ENCODE measurements around the gene RPRD2.
"Not testable (repeated sequence)": the region's sequence is repeated elsewhere in the genome, so short reads cannot be mapped to it uniquely, and the experiment has no call there.

The RPRD2 gene

GRCh38 chr1:150387200-150387599 is 23.3 kb downstream of the RPRD2 start:
- no peaks in the 10 kb centered on the region for H3K36me3 ChIP-seq (ENCODE audit: control insufficient read depth in 2 of 2, insufficient read depth in 2 of 2, low read length in 2 of 2)
- no peaks in the 10 kb centered on the region for H3K27me3 ChIP-seq (ENCODE audit: control insufficient read depth in 2 of 2, insufficient read depth in 2 of 2, low read length in 2 of 2)
- no peak overlapping the region for H3K9ac ChIP-seq (ENCODE audit: low read depth in 1 of 2, low read length in 2 of 2)
- no peak overlapping the region for H3K4me3 ChIP-seq (ENCODE audit: low read length in 2 of 2)
- no peak overlapping the region for H3K27ac ChIP-seq (ENCODE audit: low read depth in 2 of 2, low read length in 2 of 2)
- H3K9me3 ChIP-seq (ENCODE audit: control insufficient read depth in 2 of 2, low read length in 2 of 2): no peaks in the 10 kb centered on the region
- H3K4me1 ChIP-seq (ENCODE audit: control insufficient read depth in 2 of 2, insufficient read depth in 2 of 2, low read length in 2 of 2): peaks cover 0 to 5% of the 10 kb centered on the region in 2 donors

- Histone ChIP-seq H3K4me3 (ENCODE audit: low read length in 2 of 2) (no peak overlapping the region), H3K36me3 (ENCODE audit: control insufficient read depth in 2 of 2, insufficient read depth in 2 of 2, low read length in 2 of 2) (no peaks in the 10 kb centered on the region), H3K27me3 (ENCODE audit: control insufficient read depth in 2 of 2, insufficient read depth in 2 of 2, low read length in 2 of 2) (no peaks in the 10 kb centered on the region), H3K9me3 (ENCODE audit: control insufficient read depth in 2 of 2, low read length in 2 of 2) (no peaks in the 10 kb centered on the region), H3K4me1 (ENCODE audit: control insufficient read depth in 2 of 2, insufficient read depth in 2 of 2, low read length in 2 of 2) (peaks cover 0 to 5% of the 10 kb centered on the region in 2 donors), H3K27ac (ENCODE audit: low read depth in 2 of 2, low read length in 2 of 2) (no peak overlapping the region), H3K9ac (ENCODE audit: low read depth in 1 of 2, low read length in 2 of 2) (no peak overlapping the region)
Measured at GRCh38 chr1:150388241-150388640, 24.3 kb downstream of the RPRD2 start.

- Histone ChIP-seq H3K36me3 (ENCODE audit: control insufficient read depth in 2 of 2, insufficient read depth in 2 of 2, low read length in 2 of 2) (no peaks in the 10 kb centered on the region), H3K9ac (ENCODE audit: low read depth in 1 of 2, low read length in 2 of 2) (no peak overlapping the region), H3K27me3 (ENCODE audit: control insufficient read depth in 2 of 2, insufficient read depth in 2 of 2, low read length in 2 of 2) (no peaks in the 10 kb centered on the region), H3K4me3 (ENCODE audit: low read length in 2 of 2) (no peak overlapping the region), H3K27ac (ENCODE audit: low read depth in 2 of 2, low read length in 2 of 2) (no peak overlapping the region), H3K4me1 (ENCODE audit: control insufficient read depth in 2 of 2, insufficient read depth in 2 of 2, low read length in 2 of 2) (peaks cover 0 to 5% of the 10 kb centered on the region in 2 donors), H3K9me3 (ENCODE audit: control insufficient read depth in 2 of 2, low read length in 2 of 2) (no peaks in the 10 kb centered on the region)
Measured at GRCh38 chr1:150389650-150390049, 25.7 kb downstream of the RPRD2 start.

- Histone ChIP-seq H3K9ac (ENCODE audit: low read depth in 1 of 2, low read length in 2 of 2) (no peak overlapping the region), H3K4me3 (ENCODE audit: low read length in 2 of 2) (no peak overlapping the region), H3K9me3 (ENCODE audit: control insufficient read depth in 2 of 2, low read length in 2 of 2) (no peaks in the 10 kb centered on the region), H3K27ac (ENCODE audit: low read depth in 2 of 2, low read length in 2 of 2) (no peak overlapping the region), H3K4me1 (ENCODE audit: control insufficient read depth in 2 of 2, insufficient read depth in 2 of 2, low read length in 2 of 2) (no peaks in the 10 kb centered on the region), H3K27me3 (ENCODE audit: control insufficient read depth in 2 of 2, insufficient read depth in 2 of 2, low read length in 2 of 2) (no peaks in the 10 kb centered on the region), H3K36me3 (ENCODE audit: control insufficient read depth in 2 of 2, insufficient read depth in 2 of 2, low read length in 2 of 2) (no peaks in the 10 kb centered on the region)
Measured at GRCh38 chr1:150392627-150393026, 28.7 kb downstream of the RPRD2 start.

- not testable (repeated sequence) for H3K27ac ChIP-seq (ENCODE audit: low read depth in 2 of 2, low read length in 2 of 2); H3K9ac ChIP-seq (ENCODE audit: low read depth in 1 of 2, low read length in 2 of 2); H3K4me3 ChIP-seq (ENCODE audit: low read length in 2 of 2); H3K4me1 ChIP-seq (ENCODE audit: control insufficient read depth in 2 of 2, insufficient read depth in 2 of 2, low read length in 2 of 2); H3K36me3 ChIP-seq (ENCODE audit: control insufficient read depth in 2 of 2, insufficient read depth in 2 of 2, low read length in 2 of 2); H3K27me3 ChIP-seq (ENCODE audit: control insufficient read depth in 2 of 2, insufficient read depth in 2 of 2, low read length in 2 of 2); H3K9me3 ChIP-seq (ENCODE audit: control insufficient read depth in 2 of 2, low read length in 2 of 2)
Measured at GRCh38 chr1:150395115-150395514, 31.2 kb downstream of the RPRD2 start.

GRCh38 chr1:150397392-150398032 is 33.6 kb downstream of the RPRD2 start:
- Histone ChIP-seq H3K9me3 (ENCODE audit: control insufficient read depth in 2 of 2, low read length in 2 of 2) (no peaks in the 10 kb centered on the region), H3K27ac (ENCODE audit: low read depth in 2 of 2, low read length in 2 of 2) (no peak overlapping the region), H3K36me3 (ENCODE audit: control insufficient read depth in 2 of 2, insufficient read depth in 2 of 2, low read length in 2 of 2) (no peaks in the 10 kb centered on the region), H3K9ac (ENCODE audit: low read depth in 1 of 2, low read length in 2 of 2) (no peak overlapping the region), H3K4me1 (ENCODE audit: control insufficient read depth in 2 of 2, insufficient read depth in 2 of 2, low read length in 2 of 2) (no peaks in the 10 kb centered on the region), H3K27me3 (ENCODE audit: control insufficient read depth in 2 of 2, insufficient read depth in 2 of 2, low read length in 2 of 2) (no peaks in the 10 kb centered on the region), H3K4me3 (ENCODE audit: low read length in 2 of 2) (no peak overlapping the region)

- H3K27ac ChIP-seq (ENCODE audit: low read depth in 2 of 2, low read length in 2 of 2): no peak overlapping the region
- H3K27me3 ChIP-seq (ENCODE audit: control insufficient read depth in 2 of 2, insufficient read depth in 2 of 2, low read length in 2 of 2): no peaks in the 10 kb centered on the region
- peaks cover 0 to 1% of the 10 kb centered on the region in 2 donors for H3K4me1 ChIP-seq (ENCODE audit: control insufficient read depth in 2 of 2, insufficient read depth in 2 of 2, low read length in 2 of 2)
- H3K4me3 ChIP-seq (ENCODE audit: low read length in 2 of 2): no peak overlapping the region
- H3K9ac ChIP-seq (ENCODE audit: low read depth in 1 of 2, low read length in 2 of 2): no peak overlapping the region
- no peaks in the 10 kb centered on the region for H3K36me3 ChIP-seq (ENCODE audit: control insufficient read depth in 2 of 2, insufficient read depth in 2 of 2, low read length in 2 of 2)
- no peaks in the 10 kb centered on the region for H3K9me3 ChIP-seq (ENCODE audit: control insufficient read depth in 2 of 2, low read length in 2 of 2)
Measured at GRCh38 chr1:150404465-150404864, 40.5 kb downstream of the RPRD2 start.

- H3K9me3 ChIP-seq (ENCODE audit: control insufficient read depth in 2 of 2, low read length in 2 of 2): no peaks in the 10 kb centered on the region
- H3K36me3 ChIP-seq (ENCODE audit: control insufficient read depth in 2 of 2, insufficient read depth in 2 of 2, low read length in 2 of 2): no peaks in the 10 kb centered on the region
- peaks cover 2 to 7% of the 10 kb centered on the region in 2 donors for H3K4me1 ChIP-seq (ENCODE audit: control insufficient read depth in 2 of 2, insufficient read depth in 2 of 2, low read length in 2 of 2)
Measured at GRCh38 chr1:150405660-150406059, 41.7 kb downstream of the RPRD2 start.

GRCh38 chr1:150406483-150406882 is 42.5 kb downstream of the RPRD2 start:
- peaks cover 2 to 7% of the 10 kb centered on the region in 2 donors for H3K4me1 ChIP-seq (ENCODE audit: control insufficient read depth in 2 of 2, insufficient read depth in 2 of 2, low read length in 2 of 2)
- H3K27me3 ChIP-seq (ENCODE audit: control insufficient read depth in 2 of 2, insufficient read depth in 2 of 2, low read length in 2 of 2): no peaks in the 10 kb centered on the region
- no peaks in the 10 kb centered on the region for H3K9me3 ChIP-seq (ENCODE audit: control insufficient read depth in 2 of 2, low read length in 2 of 2)
- H3K4me3 ChIP-seq (ENCODE audit: low read length in 2 of 2): no peak overlapping the region
- no peak overlapping the region for H3K27ac ChIP-seq (ENCODE audit: low read depth in 2 of 2, low read length in 2 of 2)
- no peaks in the 10 kb centered on the region for H3K36me3 ChIP-seq (ENCODE audit: control insufficient read depth in 2 of 2, insufficient read depth in 2 of 2, low read length in 2 of 2)
- H3K9ac ChIP-seq (ENCODE audit: low read depth in 1 of 2, low read length in 2 of 2): no peak overlapping the region

More at GRCh38 chr1:150405660-150406059, 41.7 kb downstream of the RPRD2 start:
- H3K9ac ChIP-seq (ENCODE audit: low read depth in 1 of 2, low read length in 2 of 2): no peak overlapping the region
- H3K4me3 ChIP-seq (ENCODE audit: low read length in 2 of 2): no peak overlapping the region
- no peaks in the 10 kb centered on the region for H3K27me3 ChIP-seq (ENCODE audit: control insufficient read depth in 2 of 2, insufficient read depth in 2 of 2, low read length in 2 of 2)
- H3K27ac ChIP-seq (ENCODE audit: low read depth in 2 of 2, low read length in 2 of 2): no peak overlapping the region

GRCh38 chr1:150407330-150407729 is 43.4 kb downstream of the RPRD2 start:
- H3K4me3 ChIP-seq (ENCODE audit: low read length in 2 of 2): no peak overlapping the region
- H3K27ac ChIP-seq (ENCODE audit: low read depth in 2 of 2, low read length in 2 of 2): no peak overlapping the region
- no peaks in the 10 kb centered on the region for H3K36me3 ChIP-seq (ENCODE audit: control insufficient read depth in 2 of 2, insufficient read depth in 2 of 2, low read length in 2 of 2)
- H3K27me3 ChIP-seq (ENCODE audit: control insufficient read depth in 2 of 2, insufficient read depth in 2 of 2, low read length in 2 of 2): no peaks in the 10 kb centered on the region
- no peaks in the 10 kb centered on the region for H3K9me3 ChIP-seq (ENCODE audit: control insufficient read depth in 2 of 2, low read length in 2 of 2)
- H3K4me1 ChIP-seq (ENCODE audit: control insufficient read depth in 2 of 2, insufficient read depth in 2 of 2, low read length in 2 of 2): peaks cover 2 to 7% of the 10 kb centered on the region in 2 donors
- H3K9ac ChIP-seq (ENCODE audit: low read depth in 1 of 2, low read length in 2 of 2): no peak overlapping the region

All from mucosa of rectum (tissue), 2 donors.